DND-41 (cell line): Measurements from ENCODE around the gene DIMT1.

ENCODE experiments used
- EZH2 ChIP-seq: IDR thresholded peaks from 3 replicates; pipeline ENCODE4 v1.6.1; 2012; ENCODE audit warnings: borderline replicate concordance, low read depth, mild to moderate bottlenecking, moderate library complexity, low read length, inconsistent platforms; ENCODE audit not compliant: severe bottlenecking
- TF ChIP-seq, protein P1 (sequence below): IDR thresholded peaks from 2 replicates; pipeline ENCODE4 v1.5.1; 2012; ENCODE audit warnings: borderline replicate concordance, low read length, moderate library complexity, mild to moderate bottlenecking; ENCODE audit not compliant: poor library complexity, severe bottlenecking; ENCODE audit errors: extremely low read depth

DNA sequence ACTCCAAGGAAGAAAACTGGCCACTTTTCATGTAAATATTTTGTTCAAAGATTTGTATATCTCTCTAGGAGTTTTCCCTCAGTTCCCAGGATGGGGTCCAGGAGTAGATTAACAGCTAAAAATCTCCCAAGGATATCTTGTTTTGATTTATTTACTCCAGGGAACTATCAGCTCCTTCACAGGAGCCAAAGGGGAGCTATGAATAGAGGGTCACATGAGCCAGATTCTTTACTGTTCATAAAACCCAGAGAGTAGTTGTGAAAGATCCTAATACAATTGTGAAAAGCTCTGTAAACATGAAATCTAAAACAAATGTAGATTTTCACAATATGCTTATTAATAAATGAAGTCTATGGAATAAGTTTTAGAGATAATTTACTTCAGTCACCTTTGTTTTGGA, 16.9 kb downstream of the DIMT1 start:
- TF ChIP-seq, protein P1, sequence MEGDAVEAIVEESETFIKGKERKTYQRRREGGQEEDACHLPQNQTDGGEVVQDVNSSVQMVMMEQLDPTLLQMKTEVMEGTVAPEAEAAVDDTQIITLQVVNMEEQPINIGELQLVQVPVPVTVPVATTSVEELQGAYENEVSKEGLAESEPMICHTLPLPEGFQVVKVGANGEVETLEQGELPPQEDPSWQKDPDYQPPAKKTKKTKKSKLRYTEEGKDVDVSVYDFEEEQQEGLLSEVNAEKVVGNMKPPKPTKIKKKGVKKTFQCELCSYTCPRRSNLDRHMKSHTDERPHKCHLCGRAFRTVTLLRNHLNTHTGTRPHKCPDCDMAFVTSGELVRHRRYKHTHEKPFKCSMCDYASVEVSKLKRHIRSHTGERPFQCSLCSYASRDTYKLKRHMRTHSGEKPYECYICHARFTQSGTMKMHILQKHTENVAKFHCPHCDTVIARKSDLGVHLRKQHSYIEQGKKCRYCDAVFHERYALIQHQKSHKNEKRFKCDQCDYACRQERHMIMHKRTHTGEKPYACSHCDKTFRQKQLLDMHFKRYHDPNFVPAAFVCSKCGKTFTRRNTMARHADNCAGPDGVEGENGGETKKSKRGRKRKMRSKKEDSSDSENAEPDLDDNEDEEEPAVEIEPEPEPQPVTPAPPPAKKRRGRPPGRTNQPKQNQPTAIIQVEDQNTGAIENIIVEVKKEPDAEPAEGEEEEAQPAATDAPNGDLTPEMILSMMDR, result no peak
- TF ChIP-seq EZH2, result no peak
